ENCODE results near the gene DYSF. TPM values are rescaled to one million over a fixed set of nuclear protein-coding genes. Genes with fewer than 3 reads are reported as not detected.

Gene DYSF
- total RNA-seq, 1 donor from 2014 or later, result 42.8 TPM

- no peak overlapping the region for H3K4me3 ChIP-seq (ENCODE audit: low read depth, low read length)
- DNase-seq (ENCODE audit: low read depth), result no peak
- no peak for TF ChIP-seq CTCF (IDR thresholded peaks at IDR 0.05; ENCODE audit: insufficient read depth, low read length, poor library complexity, severe bottlenecking)
Observed at GRCh38 chr2:71686781-71687180, 233.4 kb downstream of the DYSF start.

GRCh38 chr2:71687412-71687811, 234.1 kb downstream of the DYSF start:
- Histone ChIP-seq H3K36me3 (ENCODE audit: control insufficient read depth, insufficient read depth, low read length) (no peaks in the 10 kb centered on the region), H3K27me3 (ENCODE audit: control insufficient read depth, insufficient read depth, low read length) (peaks cover 6% of the 10 kb centered on the region), H3K4me3 (ENCODE audit: low read depth, low read length) (no peak overlapping the region)
- TF ChIP-seq CTCF (IDR thresholded peaks at IDR 0.05; ENCODE audit: insufficient read depth, low read length, poor library complexity, severe bottlenecking), result no peak
- no peak for DNase-seq (ENCODE audit: low read depth)

More at GRCh38 chr2:71686781-71687180, 233.4 kb downstream of the DYSF start:
- no peaks in the 10 kb centered on the region for H3K36me3 ChIP-seq (ENCODE audit: control insufficient read depth, insufficient read depth, low read length)
- H3K27me3 ChIP-seq (ENCODE audit: control insufficient read depth, insufficient read depth, low read length), result peaks cover 1% of the 10 kb centered on the region

GRCh38 chr2:71688530-71688929, 235.2 kb downstream of the DYSF start:
- DNase-seq (ENCODE audit: low read depth), result no peak
- no peak for TF ChIP-seq CTCF (IDR thresholded peaks at IDR 0.05; ENCODE audit: insufficient read depth, low read length, poor library complexity, severe bottlenecking)
- Histone ChIP-seq H3K27me3 (ENCODE audit: control insufficient read depth, insufficient read depth, low read length) (peaks cover 6% of the 10 kb centered on the region), H3K36me3 (ENCODE audit: control insufficient read depth, insufficient read depth, low read length) (no peaks in the 10 kb centered on the region), H3K4me3 (ENCODE audit: low read depth, low read length) (no peak overlapping the region)

- H3K27me3 ChIP-seq (ENCODE audit: control insufficient read depth, insufficient read depth, low read length), result peaks cover 6% of the 10 kb centered on the region
- H3K4me3 ChIP-seq (ENCODE audit: low read depth, low read length), result no peak overlapping the region
- no peaks in the 10 kb centered on the region for H3K36me3 ChIP-seq (ENCODE audit: control insufficient read depth, insufficient read depth, low read length)
- TF ChIP-seq CTCF (IDR thresholded peaks at IDR 0.05; ENCODE audit: insufficient read depth, low read length, poor library complexity, severe bottlenecking), result no peak
- DNase-seq (ENCODE audit: low read depth), result no peak
Observed at GRCh38 chr2:71689393-71689792, 236.0 kb downstream of the DYSF start.

- no peak for TF ChIP-seq CTCF (IDR thresholded peaks at IDR 0.05; ENCODE audit: insufficient read depth, low read length, poor library complexity, severe bottlenecking)
- no peak overlapping the region for H3K4me3 ChIP-seq (ENCODE audit: low read depth, low read length)
- H3K36me3 ChIP-seq (ENCODE audit: control insufficient read depth, insufficient read depth, low read length), result no peaks in the 10 kb centered on the region
- DNase-seq (ENCODE audit: low read depth), result no peak
- H3K27me3 ChIP-seq (ENCODE audit: control insufficient read depth, insufficient read depth, low read length), result peaks cover 6% of the 10 kb centered on the region
Observed at GRCh38 chr2:71689968-71690834, 236.8 kb downstream of the DYSF start.
